NCI-H2227 treated with DMSO at 0.1 percent for 48 hours (cell line): ENCODE data around the gene EFHD2.
"Not testable (repeated sequence)": the region's sequence is repeated elsewhere in the genome, so short reads cannot be mapped to it uniquely, and the experiment has no call there.

Source experiments
- DNase-seq: peaks from one replicate; lab custom pipeline; 2025; lab: John Stamatoyannopoulos, UW

EFHD2 gene

GRCh38 chr1:15388201-15388880 lies 21.3 kb upstream of the EFHD2 start:
- DNase-seq: no peak

- DNase-seq: not testable (repeated sequence)
Measured at GRCh38 chr1:15389828-15390227, 19.9 kb upstream of the EFHD2 start.

GRCh38 chr1:15390667-15391066 lies 19.0 kb upstream of the EFHD2 start:
- no peak for DNase-seq

GRCh38 chr1:15391366-15391765 lies 18.3 kb upstream of the EFHD2 start:
- DNase-seq: no peak

- no peak for DNase-seq
Measured at GRCh38 chr1:15393475-15394257, 16.0 kb upstream of the EFHD2 start.

GRCh38 chr1:15394258-15394690 lies 15.4 kb upstream of the EFHD2 start:
- no peak for DNase-seq

- DNase-seq: no peak
Measured at GRCh38 chr1:15397236-15397635, 12.5 kb upstream of the EFHD2 start.

- no peak for DNase-seq
Measured at GRCh38 chr1:15399710-15400109, 10.0 kb upstream of the EFHD2 start.

- DNase-seq: no peak
Measured at GRCh38 chr1:15400627-15401026, 9.1 kb upstream of the EFHD2 start.

GRCh38 chr1:15401391-15402055 lies 8.2 kb upstream of the EFHD2 start:
- DNase-seq: no peak

- no peak for DNase-seq
Measured at GRCh38 chr1:15402809-15403450, 6.8 kb upstream of the EFHD2 start.

GRCh38 chr1:15403962-15404580 lies 5.6 kb upstream of the EFHD2 start:
- DNase-seq: no peak

- no peak for DNase-seq
Measured at GRCh38 chr1:15405106-15405850, 4.4 kb upstream of the EFHD2 start.

GRCh38 chr1:15406614-15407559 lies 2.8 kb upstream of the EFHD2 start:
- DNase-seq: no peak

- DNase-seq: no peak
Measured at GRCh38 chr1:15407580-15407979, 2.1 kb upstream of the EFHD2 start.

- DNase-seq: no peak
Measured at GRCh38 chr1:15408890-15409387, 749 bp upstream of the EFHD2 start.

GRCh38 chr1:15410223-15410883 lies 665 bp downstream of the EFHD2 start:
- DNase-seq: no peak

- DNase-seq: no peak
Measured at GRCh38 chr1:15410884-15411245, 1.2 kb downstream of the EFHD2 start.

- DNase-seq: no peak
Measured at GRCh38 chr1:15411593-15412137, 2.0 kb downstream of the EFHD2 start.
